B cell (primary cell): ENCODE measurements around the gene C12orf57. TPM values are rescaled to one million over a fixed set of nuclear protein-coding genes. Genes with fewer than 3 reads are reported as not detected.

Source experiments
- ATAC-seq: fragments of 200-7000 bp; cut with Tn5 transposase; one replicate; pipeline ENCODE4 v1.10.0; 2021; ENCODE audit warnings: low read depth, mild to moderate bottlenecking, moderate number of reproducible peaks, moderate library complexity
- CTCF ChIA-PET: fragments of 350-600 bp; sonication (Branson Sonifier 250); formaldehyde crosslinking; loops from one replicate; lab custom pipeline; 2021; ENCODE audit warnings: antibody characterized with exemption, inconsistent platforms; lab: Charles Lee
- POLR2A ChIA-PET: fragments of 350-600 bp; sonication (Branson Sonifier 250); formaldehyde crosslinking; loops from one replicate; lab custom pipeline; 2021; ENCODE audit warnings: antibody characterized with exemption; lab: Charles Lee
- DNase-seq: peaks from one replicate; pipeline ENCODE4 v3.0.0; 2013
- H2AFZ ChIP-seq: 2 replicates; pipeline ENCODE4 v1.6.1; 2012; ENCODE audit warnings: mild to moderate bottlenecking, low read depth, low read length; ENCODE audit not compliant: insufficient read depth, poor library complexity, severe bottlenecking
- H3K27ac ChIP-seq, 2 donors: 1 replicate in 1 of 2; 2 replicates in 1 of 2; pipeline ENCODE4 v1.5.1; 2012 to 2013; ENCODE audit warnings: low read length in 2 of 2, mild to moderate bottlenecking in 2 of 2, moderate library complexity in 1 of 2
- H3K27me3 ChIP-seq, 4 experiments: fragments of 200-600 bp in 1 of 4; sonication (generic) in 1 of 4; replicated peaks in 1 of 4; 1 replicate in 2 of 4; 2 replicates in 2 of 4; pipeline versions ENCODE4 v1.6.1 to v1.7.0; 2013 to 2016; ENCODE audit warnings: low read length in 3 of 4, mild to moderate bottlenecking in 2 of 4, mixed read lengths in 1 of 4, moderate library complexity in 1 of 4; ENCODE audit not compliant: insufficient read depth in 4 of 4, control insufficient read depth in 3 of 4; ENCODE audit errors: control extremely low read depth in 1 of 4
- H3K36me3 ChIP-seq, 2 experiments: replicated peaks in 1 of 2; 1 replicate in 1 of 2; 2 replicates in 1 of 2; pipeline versions ENCODE4 v1.6.1 to v1.7.1; 2013; ENCODE audit warnings: low read length in 1 of 2; ENCODE audit not compliant: insufficient read depth in 2 of 2, control insufficient read depth in 1 of 2; ENCODE audit errors: control extremely low read depth in 1 of 2, extremely low read depth in 1 of 2
- H3K4me1 ChIP-seq, 2 donors: fragments of 200-600 bp in 1 of 2; sonication (generic) in 1 of 2; 1 replicate in 1 of 2; 2 replicates in 1 of 2; pipeline versions ENCODE4 v1.5.1 to v1.6.1; 2013 to 2017; ENCODE audit warnings: low read length in 2 of 2; ENCODE audit not compliant: control insufficient read depth in 2 of 2, insufficient read depth in 2 of 2
- H3K4me2 ChIP-seq: replicated peaks from 2 replicates; pipeline ENCODE3; 2012; ENCODE audit warnings: mild to moderate bottlenecking, low read depth, low read length; ENCODE audit not compliant: poor library complexity, severe bottlenecking
- H3K4me3 ChIP-seq, 5 experiments: fragments of 200-600 bp in 1 of 5; sonication (generic) in 1 of 5; 1 replicate in 3 of 5; 2 replicates in 2 of 5; pipeline versions ENCODE4 v1.5.1 to v1.7.0; 2011 to 2016; ENCODE audit warnings: low read length in 4 of 5, mild to moderate bottlenecking in 4 of 5, low read depth in 2 of 5, control low read depth in 1 of 5, moderate library complexity in 1 of 5; ENCODE audit not compliant: insufficient read depth in 1 of 5; ENCODE audit errors: control extremely low read depth in 1 of 5, extremely low read depth in 1 of 5
- H3K79me2 ChIP-seq: fragments of 200-600 bp; sonication (generic); one replicate; pipeline ENCODE4 v1.6.0; 2016; ENCODE audit warnings: low read length; ENCODE audit not compliant: control insufficient read depth, insufficient read depth
- H3K9ac ChIP-seq: fragments of 200-600 bp; sonication (generic); 2 replicates; pipeline ENCODE4 v1.6.1; 2017; ENCODE audit warnings: mild to moderate bottlenecking, low read length, moderate library complexity
- H3K9me3 ChIP-seq, 3 donors: one replicate each; pipeline versions ENCODE4 v1.6.1 to v1.7.1; 2013; ENCODE audit warnings: low read length in 2 of 3; ENCODE audit not compliant: control insufficient read depth in 2 of 3, insufficient read depth in 1 of 3; ENCODE audit errors: control extremely low read depth in 1 of 3
- H4K20me1 ChIP-seq: 2 replicates; pipeline ENCODE4 v1.6.0; 2012; ENCODE audit warnings: mild to moderate bottlenecking, low read length; ENCODE audit not compliant: insufficient read depth, control insufficient read depth, poor library complexity, severe bottlenecking
- H3K27ac Mint-ChIP-seq: one replicate; pipeline ENCODE4 v1.8.0; 2021; ENCODE audit warnings: mixed read lengths
- H3K27me3 Mint-ChIP-seq: one replicate; pipeline ENCODE4 v1.8.0; 2021; ENCODE audit warnings: mixed read lengths
- H3K4me1 Mint-ChIP-seq: one replicate; pipeline ENCODE4 v1.8.0; 2021; ENCODE audit warnings: mixed read lengths
- H3K4me3 Mint-ChIP-seq: one replicate; pipeline ENCODE4 v1.8.0; 2021; ENCODE audit warnings: mixed read lengths
- H3K9me3 Mint-ChIP-seq: one replicate; pipeline ENCODE4 v1.8.0; 2022; ENCODE audit warnings: mixed read lengths; ENCODE audit not compliant: insufficient read depth
- CTCF ChIP-seq: fragments of 200-600 bp; IDR thresholded peaks from one replicate; pipeline ENCODE4 v1.8.0; 2022; ENCODE audit warnings: antibody characterized with exemption, mild to moderate bottlenecking
- EZH2 ChIP-seq: IDR thresholded peaks from 2 replicates; pipeline ENCODE4 v1.6.1; 2012; ENCODE audit warnings: borderline replicate concordance, low read depth, mild to moderate bottlenecking, moderate library complexity, low read length; ENCODE audit not compliant: insufficient read depth, poor library complexity, severe bottlenecking
- WGBS: methylation state at CpG from one replicate; pipeline ENCODE4 v1.1.5; 2013; ENCODE audit warnings: missing lambda C conversion rate; ENCODE audit not compliant: insufficient coverage; 5-methylcytosine and 5-hydroxymethylcytosine counted together
- intact Hi-C: fragments of 100-400 bp; cut with micrococcal nuclease; formaldehyde crosslinking; loops from one replicate; pipeline ENCODE4 v1.10.0; 2022
- polyA plus RNA-seq: library from polyadenylated mRNA; depleted of rRNA; stranded (reverse); fragments of >200 nt; gene quantifications from 2 replicates; pipeline ENCODE4 v1.2.3, GENCODE V29; 2012
- total RNA-seq, 2 donors: library from RNA; stranded (reverse); fragments of 120-200 nt in 1 of 2; gene quantifications; 1 replicate in 1 of 2; 2 replicates in 1 of 2; pipeline versions ENCODE4 v1.2.3 to v1.2.4, GENCODE V29; 2013 to 2022

C12orf57 gene
- total and polyA plus RNA-seq, 2 donors (not counting 1 experiment from before 2014, with no cell fraction given), result 90.9 to 460 TPM

GRCh38 chr12:6944381-6945186 is 762 bp downstream of the C12orf57 start:
- peak overlapping the region; percentile 89 for H3K9ac ChIP-seq
- CTCF ChIA-PET, result interaction anchor here (0.6 to 16.6 kb wide), 24 partner anchors 7 to 309 kb away, joined by 3 to 944 read pairs (median 5); partner anchors contain the start of genes C1R, C1RL, EMG1 and LPCAT3
- peaks cover 10% of the 10 kb centered on the region for H3K79me2 ChIP-seq
- H3K36me3 ChIP-seq, result peaks cover 0 to 10% of the 10 kb centered on the region in 2 experiments
- peak overlapping the region; percentile 25 to 92 (median 80) for H3K4me3 ChIP-seq
- Mint-ChIP-seq H3K9me3 (no peaks in the 10 kb centered on the region), H3K4me3 (peak overlapping the region; percentile 97), H3K27ac (peak overlapping the region; percentile 97), H3K4me1 (peaks cover 63% of the 10 kb centered on the region), H3K27me3 (no peaks in the 10 kb centered on the region)
- DNase-seq (peak; percentile 91), ATAC-seq (peak; percentile 46)
- under 1% methylated on average over 38 of the region's 48 CpGs for WGBS
- no peaks in the 10 kb centered on the region for H4K20me1 ChIP-seq
- H3K27ac ChIP-seq, result peak overlapping the region; percentile 93 to 99
- peak overlapping the region; percentile 72 for H2AFZ ChIP-seq
- intact Hi-C loops, result loop anchor here (1.0 to 10.0 kb wide), 7 partner anchors 17 to 310 kb away; partner anchors contain the start of genes C1RL, EMG1, LPAR5 and LPCAT3
- no peaks in the 10 kb centered on the region for H3K27me3 ChIP-seq
- H3K4me1 ChIP-seq, result peaks cover 56 to 73% of the 10 kb centered on the region in 2 donors
- H3K9me3 ChIP-seq, result no peaks in the 10 kb centered on the region
- TF ChIP-seq CTCF, result peak; percentile 90
- no peak for TF ChIP-seq EZH2
- peak overlapping the region; percentile 99 for H3K4me2 ChIP-seq
- POLR2A ChIA-PET, result interaction anchor here (0.9 to 18.5 kb wide), 16 partner anchors 14 to 221 kb away, joined by 3 to 662 read pairs (median 5); partner anchors contain the start of genes C1RL, CDCA3, COPS7A and ENO2
